UCSD-AML1 (cell line): ENCODE data around the gene HLA-F.

Source experiments
- DNase-seq: peaks from one replicate; lab custom pipeline; 2025; ENCODE audit not compliant: unreplicated experiment; lab: John Stamatoyannopoulos, UW

HLA-F gene

DNA sequence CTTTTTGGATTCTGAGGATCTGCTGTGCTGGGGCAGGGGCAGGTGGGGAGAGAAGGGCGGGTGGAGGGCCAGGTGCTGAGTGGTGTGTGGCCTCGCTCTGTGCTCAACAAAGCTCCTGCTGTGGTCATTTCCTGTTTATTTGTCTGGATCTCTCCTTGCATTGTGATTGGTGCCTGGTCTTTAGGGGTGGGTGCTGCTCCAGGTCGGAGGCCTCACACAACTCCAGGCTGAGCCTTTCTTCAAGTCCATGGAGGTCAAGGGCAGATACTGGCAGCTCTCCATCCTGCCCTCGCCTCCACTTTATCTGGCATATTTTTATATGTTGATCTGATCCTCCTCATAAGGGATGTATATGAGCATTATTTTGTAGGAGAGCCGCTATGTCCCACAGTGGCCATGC, 36.2 kb downstream of the HLA-F start:
- DNase-seq: no peak

DNA sequence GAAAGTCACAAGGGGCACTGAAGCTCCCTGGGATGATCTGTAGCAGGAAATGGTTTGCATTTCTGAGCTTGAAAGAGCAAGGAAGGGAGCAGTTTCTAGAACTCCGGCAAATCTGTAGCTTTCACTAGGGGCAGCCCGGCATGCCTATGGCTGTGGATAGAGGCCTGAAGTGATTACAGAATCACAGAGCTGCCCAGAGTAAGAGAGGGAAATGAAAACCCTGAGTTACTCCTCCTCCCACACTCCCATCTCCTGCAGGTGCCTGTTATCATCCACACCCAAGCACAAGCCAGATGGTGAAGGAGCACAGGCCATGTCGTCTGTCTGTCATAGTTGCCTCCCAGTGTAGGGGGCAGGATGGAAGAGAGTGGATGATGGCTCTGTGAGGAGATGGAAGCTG, 37.1 kb downstream of the HLA-F start:
- no peak for DNase-seq

DNA sequence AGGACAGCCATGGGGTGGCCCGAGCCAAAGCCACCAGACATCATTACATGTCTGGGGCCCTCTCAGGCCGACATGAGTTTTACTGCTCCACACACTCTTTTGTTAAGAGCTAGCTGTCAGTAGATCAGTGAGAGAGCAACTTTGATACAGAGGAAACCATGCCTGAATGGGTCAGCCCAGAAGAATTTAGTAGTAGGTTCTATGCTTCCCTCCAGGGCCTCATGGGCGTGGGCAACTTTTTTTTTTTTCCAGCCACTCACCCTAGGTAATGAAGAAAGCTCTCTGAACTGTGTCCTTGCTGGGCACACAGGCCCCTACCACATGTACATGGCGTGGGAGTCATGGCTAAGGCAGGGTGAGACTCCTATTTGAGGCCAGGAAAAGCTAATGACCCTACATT, 38.8 kb downstream of the HLA-F start:
- no peak for DNase-seq

DNA sequence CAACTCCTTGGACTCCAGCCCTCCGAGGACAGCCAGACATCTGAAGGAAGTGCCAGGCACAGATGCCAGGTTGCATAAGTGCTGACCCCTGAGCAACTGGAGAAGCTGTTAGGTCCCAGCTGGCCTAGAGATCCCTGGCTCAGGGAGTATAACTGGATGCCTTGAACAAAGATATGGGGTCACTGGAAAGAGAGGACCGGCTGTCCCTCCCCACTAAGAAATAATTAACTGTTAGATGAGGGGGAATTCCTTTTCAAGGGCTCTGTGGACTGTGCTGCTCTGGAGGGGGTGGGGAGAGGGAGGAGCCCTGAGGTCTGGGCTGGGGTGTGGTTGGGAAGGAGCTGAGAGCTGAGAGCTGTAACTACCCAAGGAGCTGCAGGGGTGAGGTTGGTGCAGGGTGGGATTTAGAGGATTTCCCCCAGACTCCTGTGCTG, 39.6 kb downstream of the HLA-F start:
- no peak for DNase-seq

DNA sequence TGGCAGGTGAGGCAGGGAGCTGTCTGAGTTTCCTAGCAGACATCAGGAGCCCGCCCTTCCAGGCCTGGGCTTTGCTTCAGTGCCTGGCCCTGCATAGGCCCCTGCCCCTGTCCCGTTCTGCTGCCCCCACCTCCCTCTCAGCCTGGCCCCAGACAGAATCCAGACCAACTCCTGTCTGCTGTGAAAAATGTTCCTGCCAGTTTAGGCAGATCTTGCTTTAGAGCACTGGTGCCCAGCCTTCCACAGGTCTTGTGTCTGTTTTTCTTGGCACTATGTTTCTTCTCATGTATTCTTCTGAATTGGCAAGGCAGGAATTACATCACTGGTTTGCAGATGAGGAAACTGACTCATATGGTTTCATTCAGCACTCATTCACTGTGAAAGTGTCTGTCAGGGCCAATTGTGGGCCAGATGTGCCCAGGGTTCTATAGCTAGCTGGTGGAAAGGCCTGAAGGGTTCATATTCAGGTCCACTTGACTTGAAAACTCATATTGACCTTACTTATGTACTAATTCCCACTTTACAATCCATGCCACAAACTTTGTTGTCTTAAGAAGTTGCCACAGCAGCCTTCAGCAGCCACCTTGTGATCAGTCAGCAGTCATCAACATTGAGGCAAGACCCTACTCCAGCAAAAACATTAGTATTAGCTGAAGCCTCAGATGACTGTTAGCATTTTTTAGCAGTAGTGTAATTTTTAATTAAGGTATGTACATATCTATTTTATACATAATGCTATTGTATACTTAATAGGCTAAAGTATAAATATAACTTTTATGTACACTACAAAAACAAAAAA, 40.5 kb downstream of the HLA-F start:
- no peak for DNase-seq

DNA sequence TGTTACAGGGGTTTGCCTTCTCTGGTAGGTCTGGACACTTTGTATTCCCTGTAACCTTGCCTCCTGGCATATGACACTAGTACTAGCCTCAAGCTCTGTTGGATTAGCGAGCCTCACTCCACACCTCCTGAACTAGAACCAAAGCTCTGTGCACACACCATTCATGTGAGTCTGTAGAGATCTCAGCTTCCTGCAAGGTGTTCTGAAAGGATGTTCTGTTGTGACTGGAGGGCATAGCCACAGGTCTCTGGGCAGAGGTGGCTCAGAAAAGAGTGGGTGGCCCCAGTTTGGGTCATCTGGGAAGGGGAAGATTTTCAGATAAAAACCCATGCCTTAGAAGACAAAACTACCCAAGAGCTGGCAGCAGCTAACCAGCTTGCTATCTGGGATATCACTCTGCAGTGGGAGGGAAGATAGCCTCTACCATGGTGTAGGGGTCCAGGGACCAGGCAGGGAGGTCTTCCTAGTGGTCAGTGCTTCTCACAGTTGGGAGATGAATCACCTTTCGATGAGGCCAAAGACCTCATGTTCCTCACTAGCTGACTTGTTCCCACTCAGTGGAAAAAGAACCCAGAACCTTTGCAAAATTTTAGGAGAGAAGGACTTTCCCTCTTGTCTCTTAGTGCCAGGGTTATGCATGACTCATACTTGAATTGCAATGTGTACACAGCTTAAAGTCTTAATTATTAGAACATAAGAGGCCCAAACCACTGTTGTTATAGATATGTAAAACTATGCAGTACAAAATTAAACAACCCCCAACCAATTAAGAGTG, 41.4 kb downstream of the HLA-F start:
- no peak for DNase-seq

DNA sequence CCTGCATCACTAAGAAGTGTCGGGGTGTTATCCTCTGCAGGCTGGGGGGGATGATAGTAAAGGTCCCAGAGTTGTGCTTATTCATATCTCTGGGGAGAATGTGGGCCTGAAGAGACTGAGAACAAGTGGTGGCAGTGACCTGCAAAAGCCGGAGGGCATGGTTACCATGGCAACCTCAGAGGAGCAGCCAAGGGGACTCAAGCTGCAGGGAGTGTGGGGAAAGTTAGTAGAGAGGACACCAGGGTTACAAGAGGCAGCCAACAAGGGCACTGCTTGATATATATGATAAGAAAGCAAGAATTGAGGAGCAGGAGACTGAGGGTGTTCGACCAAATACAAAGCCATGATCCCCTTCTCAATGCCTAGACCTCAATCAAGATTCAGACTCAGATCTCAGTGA, 46.1 kb downstream of the HLA-F start:
- DNase-seq: no peak

DNA sequence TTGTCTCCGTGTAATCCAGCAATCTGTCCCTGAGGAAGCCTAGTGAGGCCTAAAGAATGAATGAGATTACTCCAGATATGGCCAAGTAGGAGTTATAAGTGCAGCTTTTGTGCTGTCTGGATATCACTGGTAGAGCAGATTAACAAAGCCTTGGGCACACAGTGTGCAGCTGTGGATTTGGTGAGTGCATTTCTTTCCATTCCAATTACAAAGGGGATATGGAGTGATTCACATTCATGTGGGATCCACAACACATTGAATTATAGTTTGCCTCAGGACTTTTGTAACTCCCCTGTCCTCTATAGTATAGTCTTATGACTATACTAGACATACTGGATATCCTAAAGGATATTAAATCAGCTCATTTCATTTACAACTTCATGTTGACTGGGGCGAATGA, 47.1 kb downstream of the HLA-F start:
- no peak for DNase-seq

DNA sequence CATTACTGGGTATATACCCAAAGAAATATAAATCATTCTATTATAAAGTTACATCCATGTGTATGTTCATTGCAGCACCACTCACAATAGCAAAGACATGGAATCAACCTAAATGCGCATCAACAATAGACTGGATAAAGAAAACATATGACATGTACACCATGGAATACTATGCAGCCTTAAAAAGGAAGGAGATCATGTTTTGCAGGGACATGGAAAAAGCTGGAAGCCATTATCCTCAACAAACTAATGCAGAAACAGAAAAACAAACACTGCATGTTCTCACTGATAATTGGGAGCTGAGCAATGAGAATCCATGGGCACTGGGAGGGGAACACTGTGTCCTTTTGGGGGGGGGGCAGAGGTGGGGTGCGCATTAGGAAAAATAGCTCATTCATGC, 53.5 kb downstream of the HLA-F start:
- DNase-seq: no peak
